A549 (cell line): ENCODE measurements around the gene PECR. TPM values are rescaled to one million over a fixed set of nuclear protein-coding genes. Genes with fewer than 3 reads are reported as not detected.

Experiments
- ATAC-seq, 2 experiments: fragments of 200-7000 bp in 1 of 2; fragments of >200 bp in 1 of 2; cut with Nextera tagmentation in 1 of 2; cut with Tn5 transposase in 1 of 2; 3 replicates each; pipeline versions ENCODE4 v1.8.0 to v1.9.1; 2018 to 2020; ENCODE audit warnings: mild to moderate bottlenecking in 1 of 2, moderate library complexity in 1 of 2
- CTCF ChIA-PET: fragments of 300-600 bp; sonication (Branson Sonifier 250); formaldehyde crosslinking; extraction: SDS; loops from one replicate; lab custom pipeline; 2021; ENCODE audit warnings: antibody characterized with exemption, inconsistent platforms; lab: Yijun Ruan, JAX
- POLR2A ChIA-PET: fragments of 350-600 bp; formaldehyde crosslinking; extraction: SDS; loops from one replicate; lab custom pipeline; 2021; ENCODE audit warnings: antibody characterized with exemption, inconsistent platforms; lab: Yijun Ruan, JAX
- DNase-seq, 2 experiments: peaks; one replicate each; pipeline versions ENCODE4 v3.0.0 to v3.0.0-alpha.2; 2011 to 2016; ENCODE audit warnings: low read depth in 1 of 2, low spot score in 1 of 2
- FAIRE-seq: peaks from 2 replicates; lab custom pipeline; 2011; peaks lifted over from hg19 to GRCh38; lab: Jason Lieb, UNC
- H3K27ac ChIP-seq, 2 experiments: fragments of >200 bp; sonication (Bioruptor Twin); formaldehyde crosslinking; 3 replicates each; pipeline ENCODE4 v1.5.1; 2016 to 2017
- H3K4me1 ChIP-seq: fragments of >200 bp; sonication (Bioruptor Twin); formaldehyde crosslinking; 3 replicates; pipeline ENCODE4 v1.6.1; 2016
- H3K4me2 ChIP-seq: fragments of >200 bp; sonication (Bioruptor Twin); formaldehyde crosslinking; 3 replicates; pipeline ENCODE4 v1.6.1; 2016
- H3K4me3 ChIP-seq: fragments of >200 bp; sonication (Bioruptor Twin); formaldehyde crosslinking; 3 replicates; pipeline ENCODE4 v1.5.1; 2016
- H3K9me3 ChIP-seq: fragments of >200 bp; sonication (Bioruptor Twin); formaldehyde crosslinking; 3 replicates; pipeline ENCODE4 v1.6.1; 2016
- ATOH8 ChIP-seq: fragments of 250-450 bp; sonication (Bioruptor Pico); IDR thresholded peaks from 2 replicates; pipeline ENCODE4 v1.5.0; 2020; ENCODE audit warnings: low read depth, mild to moderate bottlenecking, moderate library complexity
- BCL3 ChIP-seq: fragments of >200 bp; sonication (Bioruptor Twin); formaldehyde crosslinking; IDR thresholded peaks from 3 replicates; pipeline ENCODE4 v1.6.1; 2016
- CHD2 ChIP-seq: fragments of 150-350 bp; IDR thresholded peaks from 2 replicates; pipeline ENCODE4 v1.6.1; 2014; ENCODE audit warnings: low read length; ENCODE audit not compliant: partially characterized antibody
- CHD4 ChIP-seq: fragments of 200-600 bp; sonication (generic); IDR thresholded peaks from 2 replicates; pipeline ENCODE4 v1.6.1; 2016; ENCODE audit warnings: antibody characterized with exemption, mild to moderate bottlenecking, borderline replicate concordance
- EHMT2 ChIP-seq: fragments of 200-600 bp; sonication (generic); IDR thresholded peaks from 2 replicates; pipeline ENCODE4 v1.6.1; 2016; ENCODE audit warnings: antibody characterized with exemption, low read depth, mild to moderate bottlenecking, moderate library complexity
- ELK1 ChIP-seq: fragments of 150-350 bp; IDR thresholded peaks from 2 replicates; pipeline ENCODE4 v1.6.1; 2014; ENCODE audit warnings: low read depth, mild to moderate bottlenecking, low read length
- EP300 ChIP-seq, 2 experiments: fragments of >200 bp; sonication (Bioruptor Twin); formaldehyde crosslinking; IDR thresholded peaks; 2 replicates in 1 of 2; 3 replicates in 1 of 2; pipeline ENCODE4 v1.6.1; 2016 to 2017
- GATA3 ChIP-seq: IDR thresholded peaks from 2 replicates; pipeline ENCODE4 v1.6.1; 2012; ENCODE audit warnings: borderline replicate concordance
- HEYL ChIP-seq: fragments of 250-450 bp; sonication (Bioruptor Pico); IDR thresholded peaks from 2 replicates; pipeline ENCODE4 v1.8.0; 2021; ENCODE audit warnings: mild to moderate bottlenecking, moderate library complexity
- HMGXB4 ChIP-seq: fragments of 250-450 bp; sonication (Bioruptor Pico); IDR thresholded peaks from 2 replicates; pipeline ENCODE4 v1.5.0; 2021; ENCODE audit warnings: mild to moderate bottlenecking, moderate library complexity, borderline replicate concordance
- JUN ChIP-seq, 2 experiments: fragments of >200 bp; sonication (Bioruptor Twin); formaldehyde crosslinking; IDR thresholded peaks; 2 replicates in 1 of 2; 3 replicates in 1 of 2; pipeline ENCODE4 v1.6.1; 2016 to 2017
- JUNB ChIP-seq: fragments of >200 bp; sonication (Bioruptor Twin); formaldehyde crosslinking; IDR thresholded peaks from 2 replicates; pipeline ENCODE4 v1.6.1; 2016
- KDM1A ChIP-seq: fragments of 200-600 bp; sonication (generic); IDR thresholded peaks from 2 replicates; pipeline ENCODE4 v1.6.1; 2016; ENCODE audit warnings: low read depth, mild to moderate bottlenecking
- KDM5A ChIP-seq: fragments of 200-600 bp; sonication (generic); IDR thresholded peaks from 2 replicates; pipeline ENCODE4 v1.6.1; 2016; ENCODE audit warnings: antibody characterized with exemption, mild to moderate bottlenecking
- MAX ChIP-seq: IDR thresholded peaks from 2 replicates; pipeline ENCODE4 v1.6.1; 2012
- MAZ ChIP-seq: fragments of 150-350 bp; IDR thresholded peaks from 2 replicates; pipeline ENCODE4 v1.6.1; 2014; ENCODE audit warnings: antibody characterized with exemption, low read depth, low read length, borderline replicate concordance
- NFE2L2 ChIP-seq: fragments of 150-350 bp; conservative IDR thresholded peaks from 2 replicates; pipeline ENCODE4 v1.6.1; 2014; ENCODE audit warnings: low read length
- POLR2AphosphoS2 ChIP-seq: conservative IDR thresholded peaks from 2 replicates; pipeline ENCODE4 v1.6.1; 2012; ENCODE audit warnings: low read length, improper control_type of control experiment, inconsistent platforms
- RAD21 ChIP-seq, 2 experiments: fragments of >200 bp in 1 of 2; sonication (Bioruptor Twin) in 1 of 2; formaldehyde crosslinking in 1 of 2; IDR thresholded peaks in 1 of 2; conservative IDR thresholded peaks in 1 of 2; 2 replicates in 1 of 2; 3 replicates in 1 of 2; pipeline ENCODE4 v1.6.1; 2012 to 2018; ENCODE audit warnings: inconsistent platforms in 1 of 2
- RNF2 ChIP-seq: fragments of 200-600 bp; sonication (generic); IDR thresholded peaks from 2 replicates; pipeline ENCODE4 v1.6.1; 2016; ENCODE audit warnings: low read depth, mild to moderate bottlenecking, antibody characterized with exemption, moderate library complexity, borderline replicate concordance
- SMC3 ChIP-seq: fragments of >200 bp; sonication (Bioruptor Twin); formaldehyde crosslinking; IDR thresholded peaks from 3 replicates; pipeline ENCODE4 v1.6.1; 2018; ENCODE audit warnings: inconsistent platforms
- TFCP2L1 ChIP-seq: fragments of 250-450 bp; sonication (Bioruptor Pico); IDR thresholded peaks from 2 replicates; pipeline ENCODE4 v1.5.0; 2021; ENCODE audit warnings: mild to moderate bottlenecking
- USF2 ChIP-seq: fragments of 450-650 bp; IDR thresholded peaks from 2 replicates; pipeline ENCODE4 v1.6.1; 2014; ENCODE audit warnings: antibody characterized with exemption
- ZFP36 ChIP-seq: fragments of 450-650 bp; IDR thresholded peaks from 2 replicates; pipeline ENCODE4 v1.6.1; 2014; ENCODE audit warnings: borderline replicate concordance; ENCODE audit not compliant: partially characterized antibody
- ZNF302 ChIP-seq: fragments of 250-450 bp; sonication (Bioruptor Pico); IDR thresholded peaks from 2 replicates; pipeline ENCODE4 v1.9.0; 2021; ENCODE audit warnings: inconsistent platforms, mild to moderate bottlenecking, moderate library complexity
- WGBS: methylation state at CpG from one replicate; pipeline ENCODE4 v1.1.6; 2017; ENCODE audit errors: missing lambda C conversion rate; 5-methylcytosine and 5-hydroxymethylcytosine counted together
- polyA plus RNA-seq, 4 experiments: library from polyadenylated mRNA; depleted of rRNA in 3 of 4; stranded (reverse); fragments of >200 nt; fragmentation: RNase III in 1 of 4; extraction: RNeasy Plus Mini Kit Qiagen cat#74134 plus additional on column Dnase treatment in 1 of 4; gene quantifications; 2 replicates in 3 of 4; 3 replicates in 1 of 4; pipeline ENCODE4 v1.2.3, GENCODE V29; 2011 to 2017

Gene PECR
- polyA plus RNA-seq, 2 of the 4 experiments (the other 2 are of a cell fraction), result 16.8 to 39.9 TPM

GRCh38 chr2:216044883-216045486, 36.6 kb downstream of the PECR start:
- Histone ChIP-seq H3K4me2 (no peak overlapping the region), H3K9me3 (no peaks in the 10 kb centered on the region), H3K4me1 (no peaks in the 10 kb centered on the region), H3K4me3 (no peak overlapping the region), H3K27ac (no peak overlapping the region)
- FAIRE-seq (no peak), DNase-seq (no peak), ATAC-seq (no peak)
- ChIA-PET CTCF (interaction anchor here (1.0 to 3.1 kb wide), 2 partner anchors 11 to 20 kb away, joined by 3 to 20 read pairs; no protein-coding TSS in a partner anchor), POLR2A (no interaction called here)
- TF ChIP-seq MAZ, result no peak
- TF ChIP-seq CHD4, result no peak
- no peak for TF ChIP-seq JUNB
- TF ChIP-seq EHMT2, result no peak
- 86% methylated on average over 5 of the region's 5 CpGs for WGBS

- H3K4me3 ChIP-seq, result no peak overlapping the region
- WGBS, result 93% methylated on average over 5 of the region's 5 CpGs
- POLR2A ChIA-PET, result no interaction called here
- TF ChIP-seq MAX, result no peak
- no peak for TF ChIP-seq RAD21 (conservative IDR thresholded peaks at IDR 0.05 in 1 of 2, IDR thresholded peaks at IDR 0.05 in 1 of 2)
- TF ChIP-seq ZFP36, result no peak
- no peak for TF ChIP-seq JUNB
- TF ChIP-seq HMGXB4 (CRISPR knock-in tag), result no peak
- TF ChIP-seq RNF2, result no peak
- TF ChIP-seq NFE2L2, result no peak
- no peak for TF ChIP-seq EP300 (IDR thresholded peaks at IDR 0.05)
- no peak for TF ChIP-seq HEYL (CRISPR knock-in tag)
- H3K4me2 ChIP-seq, result no peak overlapping the region
- no peak for DNase-seq
- no peaks in the 10 kb centered on the region for H3K9me3 ChIP-seq
- H3K27ac ChIP-seq, result no peak overlapping the region
- FAIRE-seq, result no peak
- no peak for ATAC-seq
- H3K4me1 ChIP-seq, result no peaks in the 10 kb centered on the region
- CTCF ChIA-PET, result interaction anchor here (0.8 to 3.1 kb wide), 2 partner anchors 10 to 22 kb away, joined by 3 to 20 read pairs; no protein-coding TSS in a partner anchor
These were observed 37.7 kb downstream of the PECR start for GRCh38 chr2:216043949-216044348.

GRCh38 chr2:216041438-216041837, 40.2 kb downstream of the PECR start:
- no peak overlapping the region for H3K27ac ChIP-seq
- FAIRE-seq (no peak), DNase-seq (no peak), ATAC-seq (no peak)
- H3K4me2 ChIP-seq, result no peak overlapping the region
- no peaks in the 10 kb centered on the region for H3K4me1 ChIP-seq
- no peak overlapping the region for H3K4me3 ChIP-seq
- TF ChIP-seq ZFP36, result no peak
- no peak for TF ChIP-seq USF2
- no peak for TF ChIP-seq BCL3
- TF ChIP-seq KDM5A, result no peak
- no peak for TF ChIP-seq GATA3
- TF ChIP-seq SMC3, result no peak
- no peak for TF ChIP-seq CHD2
- no peak for TF ChIP-seq MAX
- no peak for TF ChIP-seq JUN (IDR thresholded peaks at IDR 0.05)
- TF ChIP-seq RNF2, result no peak
- TF ChIP-seq KDM1A, result no peak
- no peak for TF ChIP-seq RAD21 (conservative IDR thresholded peaks at IDR 0.05 in 1 of 2, IDR thresholded peaks at IDR 0.05 in 1 of 2)
- no peak for TF ChIP-seq POLR2AphosphoS2
- no peak for TF ChIP-seq ATOH8 (CRISPR knock-in tag)
- no peak for TF ChIP-seq ELK1
- TF ChIP-seq ZNF302 (CRISPR knock-in tag), result no peak
- no peak for TF ChIP-seq TFCP2L1 (CRISPR knock-in tag)
- 91% methylated on average over 2 of the region's 2 CpGs for WGBS
- CTCF ChIA-PET, result interaction anchor here (1.0 kb wide), 1 partner anchor 625 kb away, joined by 4 read pairs; no protein-coding TSS in a partner anchor
- POLR2A ChIA-PET, result no interaction called here
- no peaks in the 10 kb centered on the region for H3K9me3 ChIP-seq
